Measurements from ENCODE around the gene HSPBAP1. TPM values are rescaled to one million over a fixed set of nuclear protein-coding genes. Genes with fewer than 3 reads are reported as not detected.
"Not testable (repeated sequence)": the region's sequence is repeated elsewhere in the genome, so short reads cannot be mapped to it uniquely, and the experiment has no call there.

HSPBAP1 gene
- total RNA-seq, 1 experiment from 2014 or later: 21.1 TPM

DNA sequence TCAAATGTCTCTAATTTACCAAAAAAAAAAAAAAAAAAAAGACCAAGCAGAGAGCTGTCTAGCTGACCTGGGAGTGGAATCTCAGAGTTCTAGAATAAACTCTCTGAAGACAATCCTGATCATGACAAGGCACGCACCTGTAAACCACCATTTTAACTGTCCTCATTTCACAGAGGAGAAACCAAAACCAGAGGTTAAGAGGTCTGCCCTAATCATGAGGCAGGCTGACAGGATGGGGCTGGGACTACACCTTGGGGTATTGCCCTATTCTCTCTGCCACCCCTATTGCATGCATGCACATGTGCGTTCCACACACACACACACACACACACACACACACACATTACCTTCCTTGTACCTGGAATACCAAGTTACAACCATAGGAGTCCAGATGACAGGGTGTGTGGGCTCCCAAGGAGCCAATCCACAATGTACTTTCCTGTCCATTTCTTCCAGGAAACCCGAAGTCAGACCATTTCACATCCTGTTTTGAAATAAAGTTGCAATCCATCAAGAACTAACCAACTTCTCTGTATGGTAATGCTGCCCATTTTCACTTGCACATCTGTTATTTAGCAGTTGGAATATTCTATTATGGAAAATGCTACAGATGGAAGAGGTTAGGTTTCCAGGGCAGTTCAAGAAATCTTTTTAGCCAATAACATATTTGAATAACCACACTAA, 34.6 kb downstream of the HSPBAP1 start:
- in situ Hi-C loops (cut with HindIII; ENCODE audit: low pct_unique_long_range_greater_than_20kb, low sequenced_read_pairs): no loop called here
- DNase-seq (ENCODE audit: low read depth, low spot score): no peak

DNA sequence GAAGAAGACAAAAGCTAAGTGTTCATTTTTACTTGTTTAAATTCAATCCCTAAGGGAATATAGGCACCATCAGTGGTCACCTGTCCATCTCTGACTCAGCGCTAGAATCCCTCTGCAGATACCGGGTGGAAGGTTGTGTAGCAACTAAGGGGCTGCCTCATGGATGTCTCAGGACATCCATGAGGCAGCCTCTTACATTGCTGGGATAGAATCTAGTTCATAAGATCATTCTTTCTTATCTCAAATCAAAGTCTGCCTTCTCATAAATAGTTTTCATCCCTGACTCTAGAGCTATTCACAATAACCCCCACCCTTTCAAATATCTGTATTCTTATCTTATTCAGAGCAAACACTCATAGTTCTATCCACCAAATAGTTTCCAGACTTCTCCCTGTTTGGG, 38.1 kb downstream of the HSPBAP1 start:
- in situ Hi-C loops (cut with HindIII; ENCODE audit: low pct_unique_long_range_greater_than_20kb, low sequenced_read_pairs): no loop called here
- DNase-seq (ENCODE audit: low read depth, low spot score): no peak

DNA sequence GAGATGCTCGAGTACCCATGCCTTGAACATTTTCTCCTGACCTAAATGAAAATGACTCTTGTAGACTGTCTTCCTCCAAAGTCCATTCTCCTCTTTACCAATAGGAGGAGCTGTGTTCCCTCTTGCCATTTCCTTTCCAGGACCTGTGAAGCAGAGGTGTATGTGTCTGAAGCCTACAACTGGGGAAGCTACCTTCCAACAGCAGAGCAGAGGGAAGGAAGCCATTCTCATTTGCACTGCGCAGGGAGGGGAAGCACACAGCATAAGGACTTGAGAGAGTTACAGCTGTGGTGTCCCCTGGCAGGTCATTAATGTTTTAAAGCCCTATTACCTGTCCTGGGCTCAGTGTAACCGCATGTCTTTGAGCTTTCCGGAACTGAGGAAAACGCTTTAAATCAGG, 38.7 kb downstream of the HSPBAP1 start:
- in situ Hi-C loops (cut with HindIII; ENCODE audit: low pct_unique_long_range_greater_than_20kb, low sequenced_read_pairs): no loop called here
- peak; percentile 79 for DNase-seq (ENCODE audit: low read depth, low spot score)

DNA sequence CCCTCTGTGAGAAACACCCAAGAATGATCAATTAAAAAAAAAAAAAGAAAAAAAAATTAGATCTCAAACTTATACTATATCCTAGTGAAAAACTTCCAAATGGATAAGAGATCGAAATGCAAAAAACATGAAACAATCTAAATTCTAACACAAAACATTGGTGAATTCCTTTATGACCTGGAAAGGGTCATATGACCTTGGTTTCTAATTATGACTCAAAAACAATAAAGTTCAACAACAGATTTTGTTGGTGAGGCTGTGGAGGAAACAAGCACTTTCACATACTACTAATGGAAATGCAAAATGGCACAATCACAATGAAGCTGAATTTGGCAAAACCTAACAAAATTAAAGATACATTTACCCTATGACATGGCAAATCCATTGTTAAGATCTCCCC, 45.3 kb downstream of the HSPBAP1 start:
- no peak for DNase-seq (ENCODE audit: low read depth, low spot score)
- in situ Hi-C loops (cut with HindIII; ENCODE audit: low pct_unique_long_range_greater_than_20kb, low sequenced_read_pairs): no loop called here

DNA sequence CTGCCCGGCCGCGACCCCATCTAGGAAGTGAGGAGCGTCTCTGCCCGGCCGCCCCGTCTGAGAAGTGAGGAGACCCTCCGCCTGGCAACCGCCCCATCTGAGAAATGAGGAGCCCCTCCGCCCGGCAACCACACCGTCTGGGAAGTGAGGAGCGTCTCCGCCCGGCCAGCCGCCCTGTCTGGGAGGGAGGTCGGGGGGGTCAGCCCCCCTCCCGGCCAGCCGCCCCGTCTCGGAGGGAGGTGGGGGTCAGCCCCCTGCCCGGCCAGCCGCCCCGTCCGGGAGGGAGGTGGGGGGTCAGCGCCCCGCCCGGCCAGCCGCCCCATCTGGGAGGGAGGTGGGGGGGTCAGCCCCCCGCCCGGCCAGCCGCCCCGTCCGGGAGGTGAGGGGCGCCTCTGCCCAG, 46.3 kb downstream of the HSPBAP1 start:
- in situ Hi-C loops (cut with HindIII; ENCODE audit: low pct_unique_long_range_greater_than_20kb, low sequenced_read_pairs); DNase-seq (ENCODE audit: low read depth, low spot score): not testable (repeated sequence)

DNA sequence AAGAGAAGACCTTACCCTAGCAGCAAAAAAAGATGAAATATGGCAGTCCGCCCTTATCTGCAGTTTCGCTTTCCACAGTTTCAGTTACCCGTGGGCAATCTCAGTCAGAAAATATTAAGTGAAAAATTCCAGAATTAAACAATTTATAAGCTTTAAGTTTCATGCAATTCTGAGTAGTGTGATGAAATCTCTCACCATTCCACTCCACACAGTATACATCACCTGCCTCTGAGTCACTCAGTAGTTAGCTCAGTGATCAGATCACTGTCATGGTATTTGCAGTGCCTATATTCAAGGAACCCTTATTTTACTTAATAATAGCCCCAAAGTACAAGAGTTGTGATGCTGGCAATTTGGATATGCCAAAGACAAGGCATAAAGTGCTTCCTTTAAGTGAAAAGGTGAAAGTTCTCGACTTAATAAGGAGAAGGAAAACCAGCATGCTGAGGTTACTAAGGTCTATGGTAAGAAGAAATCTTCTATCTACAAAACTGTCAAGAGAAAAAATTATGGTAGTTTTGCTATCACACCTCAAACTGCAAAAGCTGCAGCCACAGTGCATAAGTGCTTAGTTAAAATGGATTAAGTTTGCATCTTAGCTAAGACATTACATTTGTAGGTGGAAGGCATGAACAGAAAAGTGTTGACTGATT, 48.1 kb downstream of the HSPBAP1 start:
- in situ Hi-C loops (cut with HindIII; ENCODE audit: low pct_unique_long_range_greater_than_20kb, low sequenced_read_pairs): no loop called here
- DNase-seq (ENCODE audit: low read depth, low spot score): peak; percentile 42

DNA sequence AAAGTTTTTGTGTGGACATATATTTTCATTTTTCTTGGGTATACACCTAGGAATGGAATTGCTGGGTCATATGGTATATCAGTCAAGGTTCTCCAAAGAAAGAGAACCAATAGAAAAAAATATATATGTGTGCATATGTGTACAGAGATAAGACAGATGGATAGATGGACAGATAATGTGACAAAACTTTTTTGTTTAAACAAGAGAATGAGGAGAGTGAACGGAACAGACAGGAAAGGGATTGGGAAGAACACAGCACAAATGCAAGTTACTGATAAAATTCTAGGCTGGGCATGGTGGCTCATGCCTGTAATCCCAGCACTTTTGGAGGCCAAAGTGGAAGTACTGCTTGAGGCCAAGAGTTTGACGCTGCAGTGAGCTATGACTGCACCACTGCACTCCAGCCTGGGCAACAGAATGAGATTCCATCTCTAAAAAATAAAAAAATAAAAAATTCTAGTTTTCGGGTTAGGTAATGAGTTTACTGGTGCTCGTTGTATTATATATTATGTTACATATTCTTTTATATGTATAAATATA, 50.0 kb downstream of the HSPBAP1 start:
- in situ Hi-C loops (cut with HindIII; ENCODE audit: low pct_unique_long_range_greater_than_20kb, low sequenced_read_pairs): no loop called here
- DNase-seq (ENCODE audit: low read depth, low spot score): no peak

DNA sequence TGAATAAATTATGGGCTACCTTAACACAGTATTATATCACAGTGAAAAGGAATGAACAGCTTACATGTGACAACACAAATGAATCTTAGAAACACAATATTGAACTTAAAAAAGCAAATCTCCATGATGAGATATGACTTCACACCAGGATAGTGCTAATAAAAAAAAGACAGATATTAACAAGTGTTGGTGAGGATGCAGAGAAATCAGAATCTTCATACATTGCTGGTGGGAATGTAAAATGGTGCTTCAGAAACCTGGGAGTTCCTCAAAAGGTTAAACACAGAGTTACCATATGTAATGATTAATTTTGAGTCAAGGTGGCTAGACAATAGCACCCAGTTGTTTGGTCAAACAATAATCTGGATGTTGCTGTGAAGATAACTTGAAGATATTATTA, 51.4 kb downstream of the HSPBAP1 start:
- DNase-seq (ENCODE audit: low read depth, low spot score): no peak
- in situ Hi-C loops (cut with HindIII; ENCODE audit: low pct_unique_long_range_greater_than_20kb, low sequenced_read_pairs): no loop called here

DNA sequence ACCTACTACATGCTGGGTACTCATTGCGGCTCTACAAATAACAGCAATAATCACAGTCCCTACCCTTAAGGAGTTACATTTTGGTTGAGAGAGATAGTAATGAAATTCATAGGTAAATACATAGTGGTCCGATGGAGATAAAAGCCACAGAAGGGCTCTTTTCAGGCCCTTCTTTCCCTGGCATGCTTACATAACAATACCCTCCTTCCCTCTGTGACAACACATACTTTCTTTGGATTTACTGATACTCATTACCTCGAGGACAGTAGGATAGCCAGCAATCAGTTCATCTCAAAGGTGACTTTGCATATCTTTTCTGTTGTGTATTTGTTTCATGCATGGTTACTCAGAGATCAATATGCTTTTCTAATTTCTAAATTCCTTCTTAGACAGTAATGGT, 54.5 kb downstream of the HSPBAP1 start:
- in situ Hi-C loops (cut with HindIII; ENCODE audit: low pct_unique_long_range_greater_than_20kb, low sequenced_read_pairs): no loop called here

DNA sequence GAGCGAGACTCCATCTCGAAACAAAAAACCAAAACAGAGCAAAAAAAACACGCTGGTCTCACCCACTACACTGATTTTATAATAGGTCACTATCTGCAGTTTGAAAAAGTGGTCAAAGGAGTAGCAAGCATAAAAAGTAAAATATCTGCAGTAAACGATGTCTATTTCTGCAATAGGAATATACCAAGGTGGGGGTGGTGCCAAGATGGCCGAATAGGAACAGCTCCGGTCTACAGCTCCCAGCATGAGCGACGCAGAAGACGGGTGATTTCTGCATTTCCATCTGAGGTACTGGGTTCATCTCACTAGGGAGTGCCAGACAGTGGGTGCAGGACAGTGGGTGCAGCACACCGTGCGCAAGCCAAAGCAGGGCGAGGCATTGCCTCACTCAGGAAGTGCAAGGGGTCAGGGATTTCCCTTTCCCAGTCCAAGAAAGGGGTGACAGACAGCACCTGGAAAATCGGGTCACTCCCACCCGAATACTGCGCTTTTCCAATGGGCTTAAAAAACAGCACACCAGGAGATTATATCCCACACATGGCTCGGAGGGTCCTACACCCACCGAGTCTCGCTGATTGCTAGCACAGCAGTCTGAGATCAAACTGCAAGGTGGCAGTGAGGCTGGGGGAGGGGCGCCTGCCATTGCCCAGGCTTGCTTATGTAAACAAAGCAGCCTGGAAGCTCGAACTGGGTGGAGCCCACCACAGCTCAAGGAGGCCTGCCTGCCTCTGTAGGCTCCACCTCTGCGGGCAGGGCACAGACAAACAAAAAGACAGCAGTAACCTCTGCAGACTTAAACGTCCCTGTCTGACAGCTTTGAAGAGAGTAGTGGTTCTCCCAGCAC, 60.7 kb downstream of the HSPBAP1 start:
- in situ Hi-C loops (cut with HindIII; ENCODE audit: low pct_unique_long_range_greater_than_20kb, low sequenced_read_pairs); DNase-seq (ENCODE audit: low read depth, low spot score): not testable (repeated sequence)

More for the DNA sequence above, 54.5 kb downstream of the HSPBAP1 start:
- no peak for DNase-seq (ENCODE audit: low read depth, low spot score)

DNA sequence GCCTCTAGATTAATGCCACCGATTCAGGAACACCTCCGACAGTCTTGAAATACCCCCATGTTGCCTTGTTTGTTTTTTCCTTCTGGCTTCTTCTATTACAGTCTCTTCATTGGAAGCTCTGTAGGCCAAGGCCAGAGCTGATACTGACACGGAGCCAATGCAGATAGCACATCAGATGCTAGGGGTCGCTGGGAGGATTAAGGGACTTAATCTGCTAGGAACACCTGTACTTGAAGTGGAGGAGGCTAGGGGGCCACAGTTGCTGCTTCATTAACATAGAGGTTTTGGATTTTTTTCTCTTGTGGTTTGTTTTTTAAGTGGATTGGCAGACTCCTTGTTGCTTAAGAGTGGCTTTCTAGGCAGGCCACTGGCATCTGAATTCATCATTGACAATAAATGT, 63.4 kb downstream of the HSPBAP1 start:
- DNase-seq (ENCODE audit: low read depth, low spot score): no peak
- in situ Hi-C loops (cut with HindIII; ENCODE audit: low pct_unique_long_range_greater_than_20kb, low sequenced_read_pairs): no loop called here

DNA sequence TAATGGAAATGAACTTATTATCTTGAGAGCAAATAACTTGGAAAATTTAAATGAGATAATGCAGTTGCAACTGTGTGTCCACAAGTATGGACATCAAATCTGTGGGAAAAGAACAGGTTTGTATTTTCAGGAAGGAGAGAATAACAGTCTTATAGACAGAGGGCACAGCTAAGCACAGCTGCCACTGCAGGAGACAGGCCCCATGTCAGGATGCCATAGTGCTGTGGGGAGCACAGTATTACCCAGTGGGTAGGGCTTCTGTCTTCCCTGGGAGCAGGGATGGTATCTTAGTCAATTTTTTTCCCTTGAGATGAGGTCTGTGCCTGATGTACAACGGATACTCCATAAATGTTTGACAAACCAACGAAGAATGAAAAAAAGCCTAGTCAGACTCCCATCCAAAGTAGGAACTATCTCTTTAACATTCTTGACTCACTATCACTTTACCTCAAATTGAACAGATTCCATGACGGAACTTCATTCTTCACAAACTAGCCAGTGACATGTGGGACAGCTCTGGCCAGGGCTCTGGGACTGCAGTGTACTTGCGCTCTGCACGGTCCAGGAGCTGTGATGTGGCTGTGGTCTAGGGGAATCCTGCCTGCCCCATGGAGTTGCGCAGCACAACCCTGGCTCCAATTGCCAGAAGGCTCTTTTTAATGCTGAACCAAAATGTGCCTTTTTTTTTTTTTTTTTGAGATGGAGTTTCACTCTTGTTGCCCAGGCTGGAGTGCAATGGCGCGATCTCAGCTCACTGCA, 64.7 kb downstream of the HSPBAP1 start:
- in situ Hi-C loops (cut with HindIII; ENCODE audit: low pct_unique_long_range_greater_than_20kb, low sequenced_read_pairs): no loop called here

DNA sequence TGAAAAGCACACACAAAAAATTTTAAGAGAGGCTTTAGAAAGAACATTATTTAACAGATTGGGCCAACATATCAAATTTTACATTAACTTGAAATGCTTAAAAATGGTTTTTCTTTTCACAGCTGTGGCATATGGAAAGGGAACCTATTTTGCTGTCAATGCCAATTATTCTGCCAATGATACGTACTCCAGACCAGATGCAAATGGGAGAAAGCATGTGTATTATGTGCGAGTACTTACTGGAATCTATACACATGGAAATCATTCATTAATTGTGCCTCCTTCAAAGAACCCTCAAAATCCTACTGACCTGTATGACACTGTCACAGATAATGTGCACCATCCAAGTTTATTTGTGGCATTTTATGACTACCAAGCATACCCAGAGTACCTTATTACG, 65.4 kb downstream of the HSPBAP1 start:
- no peak for DNase-seq (ENCODE audit: low read depth, low spot score)
- in situ Hi-C loops (cut with HindIII; ENCODE audit: low pct_unique_long_range_greater_than_20kb, low sequenced_read_pairs): no loop called here

More for the DNA sequence above, 64.7 kb downstream of the HSPBAP1 start:
- DNase-seq (ENCODE audit: low read depth, low spot score): no peak

DNA sequence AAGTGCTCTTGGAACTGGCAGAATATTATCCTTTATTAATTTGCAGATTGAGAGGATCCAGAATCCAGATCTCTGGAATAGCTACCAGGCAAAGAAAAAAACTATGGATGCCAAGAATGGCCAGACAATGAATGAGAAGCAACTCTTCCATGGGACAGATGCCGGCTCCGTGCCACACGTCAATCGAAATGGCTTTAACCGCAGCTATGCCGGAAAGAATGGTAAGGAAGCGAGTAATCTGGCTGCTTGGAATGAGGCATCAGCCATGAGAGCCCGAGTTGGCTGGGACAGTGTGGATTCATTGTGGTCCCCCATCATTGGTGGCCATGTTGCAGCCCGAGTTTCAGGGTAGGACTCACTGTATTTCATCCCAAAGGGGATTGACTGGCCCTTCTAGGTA, 65.9 kb downstream of the HSPBAP1 start:
- in situ Hi-C loops (cut with HindIII; ENCODE audit: low pct_unique_long_range_greater_than_20kb, low sequenced_read_pairs): no loop called here
- no peak for DNase-seq (ENCODE audit: low read depth, low spot score)

DNA sequence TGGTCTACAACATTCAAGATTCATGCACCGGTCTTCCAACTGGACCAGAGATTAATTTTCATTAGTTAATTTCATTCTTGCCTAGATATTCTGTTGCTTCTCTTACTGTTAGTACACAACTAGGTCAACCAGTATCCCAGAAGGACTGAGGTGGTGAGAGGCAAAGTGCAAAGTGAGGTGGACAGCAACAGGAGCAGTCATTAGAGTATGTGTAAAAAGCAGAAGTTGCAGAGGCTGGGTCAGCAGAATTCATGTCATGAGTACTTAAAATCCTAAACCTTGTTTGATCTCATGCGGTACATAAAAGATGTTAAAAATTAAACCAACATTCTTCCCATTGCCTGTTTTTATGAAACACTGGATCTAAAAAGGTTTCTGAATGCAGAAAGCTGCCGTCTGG, 66.3 kb downstream of the HSPBAP1 start:
- in situ Hi-C loops (cut with HindIII; ENCODE audit: low pct_unique_long_range_greater_than_20kb, low sequenced_read_pairs): no loop called here
- DNase-seq (ENCODE audit: low read depth, low spot score): no peak

DNA sequence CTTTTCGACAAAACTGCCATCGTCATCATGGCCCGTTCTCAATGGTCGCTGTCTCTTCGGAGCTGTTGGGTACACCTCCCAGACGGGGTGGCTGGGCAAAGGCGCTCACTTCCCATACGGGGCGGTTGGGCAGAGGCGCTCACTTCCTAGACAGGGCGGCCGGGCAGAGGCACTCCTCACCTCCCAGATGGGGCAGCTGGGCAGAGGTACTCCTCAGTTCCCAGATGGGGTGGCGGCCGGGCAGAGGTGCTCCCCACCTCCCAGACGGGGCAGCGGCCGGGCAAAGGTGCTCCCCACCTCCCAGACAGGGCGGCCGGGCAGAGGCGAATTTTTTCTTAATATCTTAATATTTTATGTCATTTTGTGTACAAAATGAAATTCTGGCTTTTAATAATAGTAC, 68.5 kb downstream of the HSPBAP1 start:
- in situ Hi-C loops (cut with HindIII; ENCODE audit: low pct_unique_long_range_greater_than_20kb, low sequenced_read_pairs): no loop called here
- DNase-seq (ENCODE audit: low read depth, low spot score): no peak

DNA sequence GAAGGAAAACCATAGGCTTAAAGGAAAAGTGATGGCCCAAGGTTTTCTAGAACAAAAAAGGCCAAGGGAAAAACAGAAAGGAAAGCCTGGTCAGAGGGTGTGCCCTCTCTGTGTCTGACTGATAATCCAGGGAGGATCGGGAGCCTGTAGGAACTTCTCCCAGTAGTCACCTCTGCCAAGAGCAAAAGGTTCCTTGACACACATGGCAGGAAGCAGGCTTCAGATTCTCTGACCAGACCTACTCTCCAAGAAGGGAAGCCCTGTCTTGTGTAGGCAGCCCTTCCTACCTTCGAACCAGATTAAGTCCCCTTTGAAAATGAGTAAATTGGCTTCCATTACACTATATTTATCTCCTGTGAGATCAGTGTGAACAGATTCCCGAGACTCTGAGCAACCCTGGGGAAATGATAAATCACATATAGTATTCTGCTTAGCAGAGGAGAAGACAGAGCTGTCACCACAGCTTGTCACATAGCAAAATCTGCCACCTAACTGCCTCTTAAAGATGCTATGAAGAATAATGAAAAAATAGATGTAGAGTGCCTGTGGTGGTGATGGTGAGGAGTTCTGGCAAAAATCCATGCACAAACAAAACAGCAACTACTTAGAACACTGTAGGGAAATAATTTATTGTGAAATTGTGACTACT, 74.2 kb downstream of the HSPBAP1 start:
- no peak for DNase-seq (ENCODE audit: low read depth, low spot score)

More for the DNA sequence above, 74.2 kb downstream of the HSPBAP1 start:
- in situ Hi-C loops (cut with HindIII; ENCODE audit: low pct_unique_long_range_greater_than_20kb, low sequenced_read_pairs): no loop called here

All from SK-MEL-5 (cell line).